Activated CD4-positive, alpha-beta T cell treated with anti-CD3 and anti-CD28 coated beads, Interleukin-2, amount 10 ng/mL, durations not matched to agents 24 days and 14 days (primary cell): ENCODE measurements around the gene PRR19. TPM values are rescaled to one million over a fixed set of nuclear protein-coding genes. Genes with fewer than 3 reads are reported as not detected.

Experiments used
- DNase-seq: peaks from one replicate; pipeline ENCODE4 v3.0.0; 2022
- H3K27ac Mint-ChIP-seq: one replicate; pipeline ENCODE4 v1.8.0; 2022; ENCODE audit warnings: mild to moderate bottlenecking, mixed read lengths
- H3K27me3 Mint-ChIP-seq: one replicate; pipeline ENCODE4 v1.8.0; 2022; ENCODE audit warnings: mixed read lengths
- H3K36me3 Mint-ChIP-seq: one replicate; pipeline ENCODE4 v1.8.0; 2022; ENCODE audit warnings: low read depth, mild to moderate bottlenecking, mixed read lengths
- H3K4me1 Mint-ChIP-seq: one replicate; pipeline ENCODE4 v1.8.0; 2021; ENCODE audit warnings: mixed read lengths
- H3K4me3 Mint-ChIP-seq: one replicate; pipeline ENCODE4 v1.8.0; 2022; ENCODE audit warnings: mild to moderate bottlenecking, moderate library complexity, mixed read lengths
- H3K9me3 Mint-ChIP-seq: one replicate; pipeline ENCODE4 v1.8.0; 2021; ENCODE audit warnings: mixed read lengths
- intact Hi-C: fragments of 100-400 bp; cut with micrococcal nuclease; formaldehyde crosslinking; loops from one replicate; pipeline ENCODE4 v1.15.1; 2023
- total RNA-seq: library from RNA; stranded (reverse); gene quantifications from 2 replicates; pipeline ENCODE4 v1.2.3, GENCODE V29; 2022

PRR19 gene
- total RNA-seq, 1 donor from 2014 or later, result 1.6 TPM

- Mint-ChIP-seq H3K4me1 (no peaks in the 10 kb centered on the region), H3K36me3 (no peaks in the 10 kb centered on the region), H3K27me3 (no peaks in the 10 kb centered on the region), H3K27ac (no peak overlapping the region), H3K9me3 (no peaks in the 10 kb centered on the region), H3K4me3 (no peak overlapping the region)
- intact Hi-C loops, result no loop called here
- DNase-seq, result no peak
Measured at GRCh38 chr19:42355896-42356295, 54.0 kb downstream of the PRR19 start.

GRCh38 chr19:42356686-42357085 lies 54.8 kb downstream of the PRR19 start:
- Mint-ChIP-seq H3K27me3 (no peaks in the 10 kb centered on the region), H3K36me3 (no peaks in the 10 kb centered on the region), H3K27ac (no peak overlapping the region), H3K4me1 (no peaks in the 10 kb centered on the region), H3K9me3 (no peaks in the 10 kb centered on the region), H3K4me3 (no peak overlapping the region)
- intact Hi-C loops, result no loop called here
- DNase-seq, result no peak

GRCh38 chr19:42357290-42357689 lies 55.4 kb downstream of the PRR19 start:
- Mint-ChIP-seq H3K36me3 (no peaks in the 10 kb centered on the region), H3K4me1 (no peaks in the 10 kb centered on the region), H3K9me3 (no peaks in the 10 kb centered on the region), H3K4me3 (no peak overlapping the region), H3K27me3 (no peaks in the 10 kb centered on the region), H3K27ac (no peak overlapping the region)
- no peak for DNase-seq
- intact Hi-C loops, result no loop called here

Other genes with a start within 250 kb of the PRR19 start
- gene GRIK5, start 231.9 kb upstream of the PRR19 start, total RNA-seq, result 3.9 and 4.9 TPM in 2 replicates
- gene ZNF574, start 226.0 kb upstream of the PRR19 start, total RNA-seq, result 16.7 and 18.5 TPM in 2 replicates
- 71.5 and 72.0 TPM in 2 replicates for gene POU2F2, start 169.7 kb upstream of the PRR19 start, total RNA-seq
- gene DEDD2, start 84.5 kb upstream of the PRR19 start, total RNA-seq, result 28.7 and 34.8 TPM in 2 replicates
- gene ZNF526, start 81.8 kb upstream of the PRR19 start, total RNA-seq, result 19.0 and 20.1 TPM in 2 replicates
- 50.7 and 52.6 TPM in 2 replicates for gene GSK3A, start 59.5 kb upstream of the PRR19 start, total RNA-seq
- gene ERF, start 47.0 kb upstream of the PRR19 start, total RNA-seq, result 71.6 and 82.3 TPM in 2 replicates
- gene CIC, start 32.9 kb upstream of the PRR19 start, total RNA-seq, result 61.2 and 65.6 TPM in 2 replicates
- 49.1 and 50.4 TPM in 2 replicates for gene PAFAH1B3, start 492 bp downstream of the PRR19 start, total RNA-seq
- 0.78 and 0.82 TPM in 2 replicates for gene TMEM145, start 11.2 kb downstream of the PRR19 start, total RNA-seq
- gene MEGF8, start 23.5 kb downstream of the PRR19 start, total RNA-seq, result 8.4 and 9.1 TPM in 2 replicates
- not detected in 2 replicates for gene CNFN, start 88.2 kb downstream of the PRR19 start, total RNA-seq
- 35.0 and 39.1 TPM in 2 replicates for gene LIPE, start 125.3 kb downstream of the PRR19 start, total RNA-seq
- gene CXCL17, start 140.8 kb downstream of the PRR19 start, total RNA-seq, result not detected in 2 replicates
- gene CEACAM1, start 226.3 kb downstream of the PRR19 start, total RNA-seq, result 8.6 and 9.0 TPM in 2 replicates